ENCODE results near the gene PPM1L.

GRCh38 chr3:161126495-161126894 is 370.5 kb downstream of the PPM1L start:
- no peak for TF ChIP-seq EZH2 (IDR thresholded peaks at IDR 0.05; ENCODE audit: borderline replicate concordance, low read depth, low read length, severe bottlenecking)
- TF ChIP-seq CTCF (IDR thresholded peaks at IDR 0.05; ENCODE audit: borderline replicate concordance, extremely low read depth, low read length, poor library complexity, severe bottlenecking): no peak
